GM21526 (cell line): ENCODE measurements around the gene DENND1B.
"Not testable (repeated sequence)": the region's sequence is repeated elsewhere in the genome, so short reads cannot be mapped to it uniquely, and the experiment has no call there.

ENCODE experiments used
- ATAC-seq: cut with Tn5 transposase; IDR thresholded peaks from one replicate; pipeline ENCODE4 v1.9.1; 2021; ENCODE audit warnings: moderate library complexity; ENCODE audit not compliant: unreplicated experiment, low FRiP score

Gene DENND1B

DNA sequence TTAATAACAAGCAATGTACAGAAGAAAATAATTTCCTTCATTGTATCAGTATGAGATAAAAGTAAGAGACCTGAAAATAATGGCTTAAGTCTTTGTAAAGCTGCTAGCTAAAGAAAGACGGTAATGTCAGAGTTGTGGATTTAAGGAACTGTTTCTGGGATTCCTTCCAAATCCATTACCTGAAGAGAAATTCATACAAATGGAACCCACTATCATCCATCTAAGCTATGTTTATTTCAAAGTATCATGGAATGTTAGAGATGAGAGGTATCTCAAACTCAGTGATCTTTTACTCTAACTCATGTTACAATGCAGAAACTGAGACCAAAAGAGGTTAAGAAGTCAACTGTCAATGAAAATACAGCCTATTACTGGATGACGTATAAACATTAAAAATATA is 197.7 kb downstream of the DENND1B start:
- no peak for ATAC-seq

DNA sequence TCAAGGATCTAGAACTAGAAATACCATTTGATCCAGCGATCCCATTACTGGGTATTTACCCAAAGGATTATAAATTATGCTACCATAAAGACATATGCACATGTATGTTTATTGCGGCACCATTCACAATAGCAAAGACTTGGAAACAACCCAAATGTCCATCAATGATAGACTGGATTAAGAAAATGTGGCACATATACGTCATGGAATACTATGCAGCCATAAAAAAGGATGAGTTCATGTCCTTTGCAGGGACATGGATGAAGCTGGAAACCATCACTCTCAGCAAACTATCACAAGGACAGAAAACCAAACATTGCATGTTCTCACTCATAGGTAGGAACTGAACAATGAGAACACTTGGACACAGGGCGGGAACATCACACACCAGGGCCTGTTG is 199.7 kb downstream of the DENND1B start:
- not testable (repeated sequence) for ATAC-seq

DNA sequence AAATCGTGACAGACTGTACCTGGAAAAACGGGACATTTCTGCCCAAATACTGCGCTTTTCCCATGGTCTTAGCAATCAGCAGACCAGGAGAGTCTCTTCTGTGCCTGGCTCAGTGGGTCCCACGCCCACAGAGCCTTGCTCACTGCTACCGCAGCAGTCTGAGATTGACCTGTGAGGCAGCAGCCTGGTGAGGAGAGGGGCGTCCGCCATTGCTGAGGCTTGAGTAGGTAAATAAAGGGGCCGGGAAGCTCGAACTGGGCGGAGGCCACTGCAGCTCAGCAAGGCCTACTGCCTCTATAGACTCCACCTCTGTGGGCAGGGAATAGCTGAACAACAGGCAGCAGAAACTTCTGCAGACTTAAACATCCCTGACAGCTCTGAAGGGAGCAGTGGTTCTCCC is 203.1 kb downstream of the DENND1B start:
- ATAC-seq, result no peak

DNA sequence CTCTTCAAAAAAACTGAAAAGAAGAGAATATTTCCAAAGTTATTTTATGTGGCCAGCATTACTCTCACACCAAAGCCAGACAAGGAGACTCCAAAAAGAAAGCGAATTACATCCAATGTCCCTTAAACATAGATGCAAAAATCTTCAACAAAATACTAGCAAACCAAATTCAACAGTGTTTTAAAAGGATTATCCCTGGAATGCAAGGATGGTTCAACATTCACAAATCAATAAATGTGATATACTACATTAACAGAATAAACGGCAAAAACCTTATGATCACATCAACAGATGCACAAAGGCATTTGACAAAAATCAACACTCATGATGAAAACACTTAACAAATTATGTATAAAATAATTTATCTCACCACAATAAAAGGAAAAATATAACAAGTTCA is 207.8 kb downstream of the DENND1B start:
- no peak for ATAC-seq

DNA sequence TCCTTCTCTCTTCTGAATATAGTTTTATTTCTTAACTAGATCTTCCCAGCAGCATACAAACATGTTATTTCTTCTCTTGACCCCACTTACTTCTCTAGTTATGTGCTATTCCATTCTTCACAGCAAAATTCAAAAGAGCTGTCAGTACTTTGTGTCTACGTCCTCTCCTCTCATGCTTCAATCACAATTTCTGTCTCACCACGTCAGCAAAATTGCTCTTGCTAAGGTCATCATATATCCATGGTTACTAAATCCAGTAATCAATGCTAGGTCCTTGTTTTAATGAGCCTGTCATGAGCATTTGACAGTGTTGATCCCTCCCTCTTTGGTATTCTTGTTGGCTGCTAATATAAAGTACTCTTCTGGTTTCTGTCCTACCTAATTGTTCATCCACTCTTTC is 214.2 kb downstream of the DENND1B start:
- ATAC-seq, result no peak

DNA sequence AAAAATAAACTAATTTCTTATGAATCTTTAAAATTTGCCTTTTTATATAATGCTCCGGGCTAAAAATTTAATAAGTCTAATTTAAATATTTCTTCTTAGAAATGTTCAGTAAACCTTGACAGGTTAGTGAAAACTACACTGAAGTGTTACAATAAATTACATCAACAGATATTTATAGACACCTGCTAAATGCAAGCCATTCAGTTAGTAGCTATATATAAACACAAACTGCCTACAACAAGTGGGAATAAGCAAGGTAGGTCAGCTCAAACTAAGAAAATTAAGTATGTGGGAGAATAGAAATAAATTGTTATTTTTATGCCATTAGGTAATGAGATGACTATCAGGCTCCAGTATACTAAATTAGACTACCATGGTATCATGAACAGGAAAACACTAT is 215.6 kb downstream of the DENND1B start:
- ATAC-seq, result no peak

DNA sequence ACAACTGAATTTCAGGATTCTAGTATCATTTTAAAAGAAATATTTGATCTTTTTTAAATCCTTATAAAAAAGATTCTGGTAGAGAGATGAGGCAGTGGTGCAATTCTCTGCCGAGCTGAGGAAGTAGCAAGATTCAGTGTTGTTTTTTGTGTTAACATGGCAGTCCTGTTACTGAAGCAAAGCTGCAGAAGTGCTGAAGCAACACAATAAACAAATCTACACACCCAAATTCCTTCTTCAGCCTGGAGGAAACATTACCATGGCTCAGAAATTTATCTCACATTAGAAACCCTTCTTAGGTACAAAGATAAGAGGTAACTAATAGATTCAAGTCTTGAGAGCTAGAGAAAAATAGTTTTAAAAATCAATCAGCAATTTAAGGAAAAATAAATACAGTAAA is 216.0 kb downstream of the DENND1B start:
- ATAC-seq, result no peak

DNA sequence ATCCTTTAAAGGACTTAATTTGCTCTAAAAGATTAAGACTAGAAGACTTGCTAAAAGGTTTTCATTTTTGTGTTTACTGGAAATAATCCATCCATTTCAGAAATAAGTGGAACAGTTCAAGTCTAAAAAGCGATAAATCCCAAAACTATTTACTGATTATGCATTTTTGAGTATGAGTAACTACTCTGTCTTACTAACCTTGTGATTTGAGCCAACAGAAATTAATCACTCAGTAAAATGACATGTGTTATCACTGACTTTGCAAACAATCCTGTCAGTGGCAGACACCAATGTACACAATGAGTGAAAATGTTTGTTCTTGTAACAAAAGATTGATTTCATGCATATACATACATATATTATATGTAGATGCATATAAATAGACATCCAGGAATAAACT is 218.0 kb downstream of the DENND1B start:
- ATAC-seq, result no peak

DNA sequence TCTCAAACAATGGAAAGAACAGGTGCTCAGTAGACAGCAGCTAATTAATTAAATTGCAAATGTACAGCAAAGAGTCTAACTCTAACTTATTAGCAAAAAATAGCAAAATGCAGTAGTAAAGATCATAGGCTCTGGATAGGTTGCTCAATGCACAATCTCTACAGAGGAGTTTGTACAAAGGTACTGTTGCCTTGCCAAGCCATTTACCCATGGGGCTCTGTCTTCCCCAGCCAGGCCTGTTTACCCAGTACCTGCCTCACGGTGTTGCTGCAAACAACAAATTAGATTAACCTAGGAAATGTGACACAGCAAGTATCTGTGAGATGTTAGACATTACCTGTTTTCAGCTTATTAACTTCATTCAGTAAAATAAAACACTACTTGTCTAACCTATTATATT is 222.0 kb downstream of the DENND1B start:
- no peak for ATAC-seq

DNA sequence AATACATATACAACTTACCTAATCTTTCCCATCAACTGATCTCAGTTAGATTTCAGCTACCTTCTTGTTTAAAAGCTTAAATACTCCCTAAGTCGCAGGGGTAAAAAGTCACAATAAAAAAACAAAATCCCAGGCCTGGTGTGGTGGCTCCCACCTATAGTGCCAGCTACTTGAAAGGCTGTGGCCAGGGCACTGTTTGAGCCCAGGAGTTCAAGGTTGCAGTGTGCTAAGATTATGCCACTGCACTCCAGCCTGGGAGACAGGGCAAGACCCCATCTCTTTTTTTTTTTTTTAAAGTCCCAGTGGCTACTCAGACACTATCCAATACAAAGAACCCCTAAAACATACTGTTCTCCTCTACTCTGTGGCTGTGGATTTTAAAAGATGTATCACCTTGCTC is 228.3 kb downstream of the DENND1B start:
- no peak for ATAC-seq

DNA sequence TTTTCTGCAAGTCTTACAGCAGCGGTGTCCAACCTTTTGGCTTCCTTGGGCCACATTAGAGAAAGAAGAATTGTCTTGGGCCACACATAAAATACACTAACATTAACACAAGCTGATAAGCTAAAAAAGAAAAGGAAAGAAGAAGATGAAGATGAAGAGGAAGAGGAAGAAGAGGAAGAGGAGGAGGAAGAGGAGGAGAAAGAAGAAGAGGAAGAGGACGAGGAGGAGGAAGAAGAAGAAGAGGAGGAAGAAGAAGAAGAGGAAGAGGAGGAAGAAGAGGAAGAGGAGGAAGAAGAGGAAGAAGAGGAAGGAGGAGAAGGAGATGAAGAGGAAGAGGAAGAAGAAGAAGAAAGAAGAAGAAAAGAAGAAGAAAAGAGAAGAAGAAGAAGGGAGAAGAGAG is 230.7 kb downstream of the DENND1B start:
- no peak for ATAC-seq

DNA sequence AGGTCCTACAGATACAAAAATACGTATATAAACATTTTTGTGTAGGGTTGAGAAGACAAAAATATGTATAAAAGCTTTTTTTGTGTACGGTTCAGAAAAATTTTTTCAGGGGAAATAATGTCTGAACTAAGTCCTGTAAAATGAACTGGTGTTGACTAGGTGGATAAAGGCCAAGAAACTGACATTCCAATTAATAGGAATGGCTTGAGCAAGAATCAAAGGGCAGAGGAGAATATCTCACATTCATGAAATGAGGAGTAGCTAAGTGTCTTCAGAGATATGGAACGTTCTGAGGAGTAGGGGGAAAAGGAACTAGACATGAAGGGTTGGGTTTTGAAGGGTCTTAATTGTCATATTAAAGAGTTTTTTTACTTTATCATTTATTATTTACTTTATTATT is 231.2 kb downstream of the DENND1B start:
- ATAC-seq, result no peak

DNA sequence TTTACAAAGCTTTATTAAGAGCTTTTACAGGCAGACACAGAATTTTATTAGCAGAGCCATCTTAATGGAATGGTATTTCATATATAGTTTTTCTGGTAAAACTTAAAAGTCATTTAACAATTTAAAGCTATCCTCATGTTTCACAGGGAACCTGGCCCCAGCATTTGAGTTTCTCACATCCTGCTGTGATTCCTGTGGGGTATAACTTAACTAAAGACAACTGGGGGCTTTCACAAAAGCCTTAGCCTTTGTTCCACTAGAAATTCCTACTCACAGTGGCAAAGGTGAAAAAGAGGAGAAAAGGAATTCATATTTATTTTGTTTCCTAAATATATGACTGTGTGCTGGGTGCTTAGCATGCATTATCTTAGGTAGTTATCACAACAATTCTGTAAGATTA is 233.9 kb downstream of the DENND1B start:
- no peak for ATAC-seq

DNA sequence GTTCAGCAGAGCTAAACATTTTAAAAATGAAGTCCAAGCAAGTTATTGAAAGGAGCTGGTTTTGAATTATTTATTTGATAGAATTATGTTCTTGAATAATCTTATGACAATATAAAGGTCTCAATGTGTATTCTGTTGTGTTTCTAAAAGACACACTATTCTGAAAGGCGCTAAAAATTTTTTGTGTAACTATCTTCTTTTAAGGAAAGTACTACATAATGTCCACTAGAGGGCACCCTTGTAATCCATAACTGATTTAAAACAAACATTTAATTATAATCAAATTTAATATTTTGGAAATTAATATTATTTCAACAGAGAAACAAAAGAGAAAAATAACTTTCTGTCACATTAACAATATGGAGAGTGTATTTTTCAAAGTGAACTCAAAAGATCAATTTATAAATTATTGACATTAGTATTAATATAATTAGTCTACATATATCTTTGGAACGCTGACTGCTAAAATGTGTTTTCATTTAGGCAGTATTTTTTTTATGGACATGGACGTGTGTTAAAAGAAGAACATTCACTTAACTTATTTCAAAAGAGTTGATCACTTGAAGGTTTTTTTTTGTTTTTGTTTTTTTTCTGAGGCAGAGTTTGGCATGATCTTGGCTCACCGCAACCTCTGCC is 248.4 kb downstream of the DENND1B start:
- peak; percentile 48 for ATAC-seq

DNA sequence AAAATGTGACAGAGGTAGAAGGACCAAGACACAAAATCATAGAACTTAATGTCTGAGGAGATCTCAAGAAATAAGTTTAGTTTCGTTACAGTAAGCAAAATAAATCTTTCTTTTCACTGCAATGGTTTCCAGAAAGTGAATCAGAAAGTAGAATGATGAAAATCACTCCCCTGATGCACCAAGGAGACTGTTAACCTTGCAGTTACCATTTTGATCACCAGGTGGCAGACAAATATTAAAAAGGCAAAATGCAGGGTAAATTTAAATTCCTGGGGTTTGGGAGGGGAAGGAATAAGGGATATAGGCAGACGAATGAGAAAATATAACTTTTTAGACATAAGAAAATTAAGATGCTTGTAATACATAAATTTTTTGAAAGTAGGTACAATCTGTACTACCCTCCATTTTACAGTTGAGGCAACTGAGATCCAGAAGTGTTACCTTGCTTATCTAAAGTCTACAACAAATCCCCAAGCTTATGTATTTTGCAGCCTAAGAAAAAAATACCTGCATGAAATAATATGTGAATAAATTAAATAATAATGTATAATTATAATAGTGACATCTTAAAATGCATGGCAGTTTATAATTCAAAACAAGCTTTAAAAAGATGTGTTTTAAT is 254.1 kb downstream of the DENND1B start:
- peak; percentile 71 for ATAC-seq

DNA sequence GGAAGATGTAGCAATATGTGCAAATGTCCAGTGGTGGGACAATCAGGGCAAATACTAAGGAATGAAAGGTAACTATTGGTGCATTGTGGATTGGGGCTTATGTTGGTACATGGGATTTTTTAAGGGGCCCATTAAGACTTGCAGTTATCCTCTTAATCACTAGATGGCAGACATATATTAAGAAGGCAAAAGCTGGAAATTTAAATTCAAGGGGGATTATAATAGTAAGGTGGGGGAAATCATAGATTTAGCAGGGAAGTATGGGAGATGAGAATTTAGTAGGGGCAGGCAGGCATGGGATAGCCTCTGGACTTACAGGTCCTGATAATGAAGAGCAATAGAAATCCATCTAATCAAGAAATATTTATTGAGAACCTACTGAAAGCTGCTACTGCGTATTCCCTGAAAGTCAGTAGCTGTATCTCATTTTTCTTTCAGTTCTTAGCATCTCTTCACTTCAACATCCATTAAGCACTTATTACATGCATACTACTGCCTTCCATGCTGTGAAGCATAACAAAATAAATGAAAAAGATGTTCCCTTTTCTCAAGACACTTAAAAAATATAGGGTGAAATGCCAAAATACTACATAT is 255.4 kb downstream of the DENND1B start:
- ATAC-seq, result no peak

DNA sequence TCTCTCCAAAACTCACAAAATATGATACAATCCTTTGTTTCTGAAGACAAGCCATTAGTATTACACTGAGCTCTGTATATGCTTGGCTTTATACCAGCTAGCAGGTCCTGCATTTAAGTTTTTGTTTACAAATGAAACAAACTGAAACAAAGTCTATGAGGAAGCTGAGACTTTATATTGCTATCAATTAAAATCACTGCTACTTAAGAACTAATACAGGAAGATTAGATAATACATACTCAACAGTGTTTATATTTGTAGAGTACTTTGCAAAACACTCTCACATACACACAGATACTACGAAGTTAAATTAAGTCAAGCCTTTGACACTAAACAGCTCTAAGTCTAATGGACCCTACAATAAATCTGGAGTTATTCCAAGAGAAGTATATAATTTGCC is 259.9 kb downstream of the DENND1B start:
- no peak for ATAC-seq

DNA sequence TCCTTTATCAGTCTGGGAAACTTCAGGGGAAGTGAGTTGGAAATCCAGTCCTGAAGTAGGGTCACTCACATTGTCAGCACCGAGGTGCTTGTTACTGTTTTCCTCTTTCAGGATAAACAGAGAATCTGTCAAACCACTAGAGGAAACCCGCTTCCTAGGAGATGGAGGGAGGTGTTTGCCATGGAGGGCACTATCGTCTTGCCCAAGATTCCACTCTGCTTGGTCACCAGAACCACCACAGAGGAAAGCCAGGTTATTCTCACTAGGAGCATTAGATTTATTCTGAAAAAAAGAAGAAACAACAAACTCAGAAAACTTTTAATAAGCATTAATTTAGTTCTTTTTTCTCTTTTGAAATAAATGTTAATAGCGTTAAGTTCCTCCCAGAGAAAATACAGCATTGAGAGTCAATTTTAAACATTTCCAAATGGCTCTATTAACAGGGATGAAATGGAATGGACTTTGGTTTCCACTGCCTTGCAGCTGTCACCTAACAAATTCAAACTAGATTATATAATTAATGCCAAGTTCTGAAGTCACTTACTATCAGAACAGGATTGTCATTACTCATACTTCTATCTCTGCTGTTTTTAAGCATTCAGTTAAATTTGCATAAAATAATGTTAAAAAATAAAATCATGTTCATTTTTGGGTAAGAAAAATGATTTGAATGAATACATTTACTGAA is 264.4 kb downstream of the DENND1B start:
- no peak for ATAC-seq

DNA sequence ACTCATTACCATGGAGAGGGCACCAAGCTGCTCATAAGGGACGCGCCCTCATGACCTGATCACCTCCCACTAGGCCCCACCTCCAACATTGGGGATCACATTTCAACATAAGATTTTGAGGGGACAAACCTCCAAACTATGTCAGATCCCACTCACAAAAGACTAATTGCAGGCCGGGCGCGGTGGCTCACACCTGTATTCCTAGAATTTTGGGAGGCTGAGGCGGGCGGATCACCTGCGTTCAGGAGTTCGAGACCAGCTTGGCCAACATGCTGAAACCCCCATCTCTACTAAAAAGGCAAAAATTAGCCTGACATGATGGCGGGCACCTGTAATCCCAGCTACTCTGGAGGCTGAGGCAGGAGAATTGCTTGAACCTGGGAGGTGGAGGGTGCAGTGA is 278.6 kb downstream of the DENND1B start:
- ATAC-seq, result no peak

DNA sequence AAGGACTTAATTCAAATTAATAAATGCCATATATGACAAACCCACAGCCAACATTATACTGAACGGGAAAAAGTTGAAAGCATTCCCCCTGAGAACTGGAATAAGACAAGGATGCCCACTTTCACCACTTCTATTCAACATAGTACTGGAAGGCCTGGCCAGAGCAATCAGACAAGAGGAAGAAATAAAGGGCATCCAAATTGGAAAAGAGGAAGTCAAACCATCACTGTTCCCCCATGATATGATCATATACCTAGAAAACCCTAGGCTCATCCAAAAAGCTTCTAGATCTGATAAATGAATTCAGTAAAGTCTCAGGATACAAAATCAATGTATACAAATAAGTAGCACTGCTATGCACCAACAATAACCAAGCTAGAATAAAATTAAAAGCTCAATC is 283.8 kb downstream of the DENND1B start:
- not testable (repeated sequence) for ATAC-seq

DNA sequence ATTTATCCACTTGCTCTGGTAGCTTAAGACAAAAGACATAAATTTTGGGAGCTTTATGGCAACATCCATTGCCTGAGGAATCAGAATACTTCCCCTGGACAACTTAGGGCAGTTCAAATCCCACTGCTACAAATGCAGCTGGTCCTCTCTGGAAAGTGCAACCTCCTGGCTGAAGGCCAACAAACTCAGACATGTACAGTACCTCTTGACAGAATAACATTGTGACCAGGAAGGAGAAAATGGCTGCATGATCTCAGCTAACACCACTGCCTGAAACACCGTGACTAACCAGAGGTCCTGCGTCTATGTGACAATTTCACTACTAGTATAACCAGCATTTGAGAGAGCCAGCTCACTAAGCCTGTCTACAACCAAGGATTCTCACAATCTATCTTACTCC is 288.3 kb downstream of the DENND1B start:
- no peak for ATAC-seq

DNA sequence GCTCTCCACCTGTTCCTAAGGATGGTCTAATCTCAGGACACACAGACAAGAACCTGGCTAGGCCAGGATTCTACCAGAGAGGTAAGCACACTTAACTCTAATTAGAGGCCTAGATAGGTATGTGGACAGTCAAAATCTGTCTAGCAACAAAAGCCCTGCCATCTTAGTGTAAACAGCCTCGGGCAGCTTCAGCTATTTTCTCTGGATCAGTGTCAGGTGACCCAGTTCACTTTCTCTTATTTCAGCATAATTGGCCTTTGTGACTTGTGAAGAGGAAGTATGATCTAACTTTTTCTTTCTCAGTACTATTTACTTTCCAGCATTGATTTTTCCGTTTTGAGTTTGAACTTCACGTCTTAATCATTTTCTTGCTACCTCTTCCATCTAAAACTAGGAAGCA is 289.5 kb downstream of the DENND1B start:
- ATAC-seq, result no peak
